GM21723 (cell line): ENCODE measurements around the gene MRPS23.
A peak's percentile ranks its signal among the peaks of the same experiment; 100 is the strongest.

Experiments used
- ATAC-seq: cut with Tn5 transposase; IDR thresholded peaks from one replicate; pipeline ENCODE4 v1.9.1; 2021; ENCODE audit warnings: mild to moderate bottlenecking, moderate library complexity; ENCODE audit not compliant: unreplicated experiment

The MRPS23 gene

GRCh38 chr17:57849874-57850754 lies at the start of gene MRPS23:
Gene MRPS23 (minus strand): TSS chr17:57850044. CDS start chr17:57850010, 34 bp downstream.
- ATAC-seq = peak; percentile 92

GRCh38 chr17:57899391-57899790 lies 49.5 kb upstream of the MRPS23 start:
- ATAC-seq = no peak

- no peak for ATAC-seq
Measured at GRCh38 chr17:57898487-57899311, 48.9 kb upstream of the MRPS23 start.

DNA sequence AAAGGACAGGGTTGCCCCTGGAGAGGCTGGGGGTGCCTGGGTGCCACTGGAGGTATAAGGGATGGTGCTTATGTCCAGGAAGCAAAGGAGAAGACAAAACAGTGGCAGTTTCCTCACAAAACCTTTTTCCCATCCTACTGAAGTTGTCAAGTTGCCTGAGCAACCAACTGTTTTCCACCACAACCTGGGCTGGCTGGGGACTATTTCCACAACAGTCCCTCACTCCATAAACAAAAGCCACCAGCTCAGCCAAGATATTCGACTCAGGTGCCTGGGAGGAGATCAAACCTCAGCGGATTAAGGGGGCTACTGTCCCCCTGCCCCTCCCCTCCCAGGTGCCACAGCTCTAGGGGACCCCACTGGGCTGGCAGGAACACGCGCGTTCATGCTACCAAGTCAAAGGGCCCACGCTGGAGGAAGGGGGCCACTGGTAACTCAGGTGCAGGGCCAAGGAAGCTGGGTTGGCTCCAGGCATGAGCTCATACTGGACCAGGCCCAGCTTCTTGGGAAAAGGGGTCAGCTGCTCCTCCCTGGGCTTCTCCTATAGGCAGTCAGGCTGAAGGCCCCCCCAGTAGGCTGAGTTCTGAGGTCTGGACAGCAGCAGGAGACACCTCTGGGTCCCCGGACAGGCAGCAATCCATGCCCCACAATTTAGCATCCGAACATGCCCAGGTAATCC lies 45.7 kb upstream of the MRPS23 start:
- ATAC-seq = no peak

GRCh38 chr17:57894848-57895247 lies 45.0 kb upstream of the MRPS23 start:
- no peak for ATAC-seq

GRCh38 chr17:57892820-57893595 lies 43.2 kb upstream of the MRPS23 start:
- ATAC-seq = no peak

DNA sequence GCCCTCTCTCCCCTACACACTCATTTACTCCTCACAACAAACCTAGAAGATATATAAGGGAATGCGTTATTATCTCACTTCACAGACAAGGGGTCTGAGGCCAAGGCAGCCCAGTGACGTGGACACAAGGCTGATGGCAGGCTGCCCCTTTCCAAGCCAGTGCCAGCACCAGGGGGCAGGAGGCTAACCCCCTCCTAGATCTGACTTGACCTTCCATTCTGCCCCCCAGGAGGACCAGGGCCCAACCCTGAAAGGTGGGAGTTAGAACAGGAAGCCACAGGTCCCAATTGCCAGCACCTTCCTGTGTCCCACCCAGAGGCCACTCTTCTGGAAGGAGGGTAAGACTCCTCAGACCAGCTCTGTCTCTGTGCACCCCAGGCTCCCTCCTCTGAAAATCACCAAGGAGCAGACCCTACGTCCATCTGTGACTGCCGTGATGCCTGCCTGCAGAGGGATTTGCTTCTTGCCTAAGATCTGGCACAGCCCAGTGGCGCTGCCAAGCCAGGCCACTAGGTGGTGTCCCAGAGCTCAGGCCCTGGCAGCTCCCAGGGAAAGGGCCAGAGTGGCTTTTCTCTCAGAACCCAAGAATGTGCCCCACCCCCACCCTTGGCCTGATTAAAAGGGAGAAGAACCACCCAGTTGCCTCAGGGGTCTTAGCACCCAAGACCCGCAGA lies 42.4 kb upstream of the MRPS23 start:
- no peak for ATAC-seq

DNA sequence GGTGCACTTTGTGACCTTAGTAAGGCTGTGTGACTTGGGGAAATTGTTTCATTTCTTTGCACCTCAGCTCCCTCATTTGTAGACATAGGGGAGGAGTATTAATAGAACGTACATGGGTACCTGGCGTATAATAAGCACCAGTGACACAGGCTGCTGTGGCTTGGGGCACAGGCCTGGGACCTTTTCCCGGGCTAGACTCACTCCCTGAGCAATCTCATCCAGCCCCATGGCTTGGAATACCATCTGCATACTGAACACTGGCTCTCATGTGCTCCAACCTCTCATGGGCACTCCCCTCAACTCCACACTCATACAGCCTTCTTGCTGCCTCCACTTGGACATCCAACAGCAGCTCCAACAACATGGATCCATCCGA lies 41.0 kb upstream of the MRPS23 start:
- no peak for ATAC-seq

DNA sequence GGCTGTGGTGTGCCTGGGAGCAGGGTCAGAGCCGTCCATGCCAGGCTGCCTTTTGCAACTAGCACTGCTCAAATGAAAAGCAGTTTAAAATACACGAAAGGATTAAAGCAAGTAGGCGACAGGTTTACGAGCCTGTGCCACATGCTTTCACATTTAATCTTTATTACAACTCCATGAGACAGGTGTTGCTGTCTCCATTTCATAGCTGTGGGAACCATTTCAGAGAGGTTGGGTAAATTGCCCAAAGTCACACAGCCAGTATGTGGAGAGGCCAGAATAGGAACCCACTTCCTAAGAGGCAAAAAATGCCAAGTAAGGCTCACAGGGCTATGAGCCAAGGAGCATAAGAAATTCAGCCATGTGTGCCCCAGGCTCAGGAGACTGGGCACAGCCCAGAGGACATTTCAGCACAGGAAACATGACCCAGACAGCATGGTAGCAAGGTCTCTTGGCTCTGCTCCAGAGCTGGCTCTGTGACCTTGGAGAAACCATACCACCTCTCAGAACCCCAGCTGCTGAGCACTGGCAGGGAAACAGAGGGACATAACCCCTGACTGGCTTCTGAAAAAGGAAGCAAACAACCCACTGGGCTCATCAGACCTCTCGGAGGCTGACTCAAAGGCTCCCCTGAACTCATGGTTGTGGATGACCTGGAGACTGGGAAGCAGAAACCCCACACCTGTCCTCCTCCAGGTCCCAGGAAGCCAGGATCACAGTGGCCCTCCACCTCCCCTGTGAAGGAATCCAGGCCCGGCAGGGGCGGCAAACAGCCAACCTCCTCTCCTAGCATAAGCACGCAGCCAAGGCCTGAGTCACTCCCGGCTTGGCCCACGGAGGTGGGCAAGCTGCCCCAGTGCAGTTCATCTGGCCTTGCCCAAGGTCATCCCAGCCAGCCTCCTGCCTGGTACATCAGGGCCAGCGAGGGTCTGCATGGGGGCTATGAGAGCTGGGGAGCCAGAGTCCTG lies 40.3 kb upstream of the MRPS23 start:
- ATAC-seq = no peak

GRCh38 chr17:57889252-57889651 lies 39.4 kb upstream of the MRPS23 start:
- no peak for ATAC-seq

GRCh38 chr17:57888311-57889216 lies 38.7 kb upstream of the MRPS23 start:
- ATAC-seq = no peak

DNA sequence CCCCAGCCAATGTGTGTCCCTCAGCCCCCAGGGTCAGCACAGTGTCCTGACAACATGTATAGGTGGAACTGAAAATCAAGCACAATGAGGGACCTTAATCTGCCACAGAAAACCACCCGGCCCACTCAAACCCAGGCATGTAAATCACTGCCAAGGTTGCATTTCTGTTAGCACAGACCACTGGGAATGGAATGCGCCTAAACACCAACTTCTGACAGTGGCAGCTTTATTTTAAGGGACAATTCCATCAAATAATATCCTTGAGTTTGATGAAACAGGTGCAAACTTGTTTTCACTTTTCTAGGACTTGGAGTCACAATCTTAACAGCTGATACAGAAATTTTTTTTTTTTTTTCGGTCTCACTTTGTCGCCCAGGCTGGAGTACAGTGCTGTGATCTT lies 37.3 kb upstream of the MRPS23 start:
- no peak for ATAC-seq

- ATAC-seq = no peak
Measured at GRCh38 chr17:57886020-57886419, 36.2 kb upstream of the MRPS23 start.

DNA sequence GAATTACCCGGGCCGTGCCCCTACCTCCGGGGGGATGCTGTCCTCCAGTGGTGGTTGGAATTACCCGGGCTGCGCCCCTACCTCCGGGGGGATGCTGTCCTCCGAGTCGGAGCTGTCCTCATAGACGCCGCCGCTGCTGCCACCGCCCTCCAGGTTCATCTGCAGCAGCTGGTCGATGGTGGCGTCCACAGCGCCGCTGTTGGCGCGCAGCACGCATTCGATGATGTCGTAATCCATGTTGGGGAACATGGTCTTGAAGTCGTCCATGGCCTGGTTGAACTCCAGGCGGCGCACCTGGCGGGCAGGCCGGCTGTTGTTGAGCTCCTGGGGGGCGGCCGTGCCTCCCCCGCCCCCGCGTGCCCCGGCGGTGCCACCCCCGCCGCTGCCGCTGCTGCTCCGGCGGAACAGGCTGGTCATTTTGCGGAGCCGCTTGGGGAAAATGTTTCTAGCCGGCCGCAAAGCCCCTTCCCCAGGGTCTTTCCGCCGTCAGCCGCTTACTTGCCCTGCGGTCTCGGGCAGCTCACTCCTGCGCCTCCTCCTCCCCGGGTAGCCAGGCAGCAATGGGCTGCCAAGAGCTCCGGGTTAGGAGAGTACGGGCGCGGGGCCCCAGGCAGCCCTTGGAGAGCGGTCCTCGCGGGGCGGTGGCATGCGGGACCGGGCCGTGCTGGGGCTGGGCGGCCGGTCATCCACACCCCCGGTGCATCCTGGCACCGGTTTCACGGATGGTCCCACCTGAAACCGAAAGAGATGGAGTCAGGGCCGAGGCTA lies 35.5 kb upstream of the MRPS23 start:
- no peak for ATAC-seq

- ATAC-seq = no peak
Measured at GRCh38 chr17:57881783-57882351, 32.0 kb upstream of the MRPS23 start.

DNA sequence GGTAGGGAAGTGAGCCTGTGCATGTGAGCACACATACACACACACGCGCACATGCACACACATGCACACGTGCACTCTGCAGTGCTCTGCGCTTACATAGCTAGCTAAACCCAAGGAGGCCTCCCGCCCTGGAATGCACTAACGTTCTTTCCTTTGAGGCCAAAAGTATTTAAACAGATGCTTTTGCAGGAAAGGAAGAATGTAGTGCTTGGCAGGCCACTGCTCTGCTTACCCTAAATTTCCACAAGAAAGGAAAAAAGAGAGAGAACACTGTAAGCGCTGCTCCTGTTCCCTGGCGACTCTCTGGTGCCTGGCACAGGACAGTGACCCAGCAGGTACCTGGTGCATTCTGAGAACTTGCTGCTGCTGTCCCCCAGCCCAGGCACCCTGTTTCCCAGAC lies 31.3 kb upstream of the MRPS23 start:
- no peak for ATAC-seq

- ATAC-seq = no peak
Measured at GRCh38 chr17:57880086-57880456, 30.2 kb upstream of the MRPS23 start.
